ENCODE data around the gene PNPT1.

DNA sequence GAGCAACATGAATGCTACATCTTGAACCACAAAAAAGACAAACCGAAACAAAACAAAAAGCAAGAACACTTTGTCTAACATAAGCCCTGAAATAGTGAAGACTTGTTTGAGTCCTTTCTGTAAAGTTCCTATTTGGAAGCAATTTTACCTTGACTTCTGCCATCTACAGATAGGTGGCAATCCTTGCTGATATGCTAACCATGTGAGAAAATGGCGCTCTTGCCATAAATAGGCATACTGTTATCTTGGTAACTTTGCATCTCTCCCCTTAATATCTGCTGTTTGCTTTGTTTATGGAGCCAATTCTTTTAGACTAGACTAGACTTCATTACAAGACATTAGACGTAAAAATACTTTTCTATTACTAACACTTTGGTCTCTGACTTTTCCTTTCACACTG lies 49.4 kb upstream of the PNPT1 start:
- TF ChIP-seq FOXM1 (IDR thresholded peaks at IDR 0.05; ENCODE audit: low read depth) (no peak), RCOR1 (IDR thresholded peaks at IDR 0.05; ENCODE audit: low read length) (no peak), EZH2phosphoT487 (IDR thresholded peaks at IDR 0.05; ENCODE audit: borderline replicate concordance, low read depth) (no peak), CTCF (IDR thresholded peaks at IDR 0.05) (no peak), ELF1 (IDR thresholded peaks at IDR 0.05) (no peak), MXI1 (IDR thresholded peaks at IDR 0.05; ENCODE audit: low read depth, low read length) (no peak), EP300 (IDR thresholded peaks at IDR 0.05; ENCODE audit: borderline replicate concordance in 1 of 2, low read depth in 1 of 2, low read length in 1 of 2) (no peak), RAD21 (IDR thresholded peaks at IDR 0.05; ENCODE audit: low read length) (no peak), RXRA (IDR thresholded peaks at IDR 0.05; ENCODE audit: borderline replicate concordance, low read depth) (no peak), GABPA (IDR thresholded peaks at IDR 0.05; ENCODE audit: low read depth) (no peak), IRF3 (IDR thresholded peaks at IDR 0.05; ENCODE audit: low read depth, low read length) (no peak), TAF1 (IDR thresholded peaks at IDR 0.05; ENCODE audit: borderline replicate concordance, low read depth, low read length) (no peak), POLR2AphosphoS5 (IDR thresholded peaks at IDR 0.05; ENCODE audit: low read depth, low read length) (no peak), TEAD4 (IDR thresholded peaks at IDR 0.05; ENCODE audit: borderline replicate concordance, insufficient read depth) (no peak)

Measured in SK-N-SH (cell line).